T-helper 1 cell treated with Interleukin-12 subunit alpha and Interleukin-12 subunit beta and Interleukin-4 antibody, amounts not matched to agents 30 μg/mL and 1 μg/mL, for 36 hours (primary cell): Measurements from ENCODE around the gene ERCC5.

Experiments used
- H3K27ac Mint-ChIP-seq: one replicate; pipeline ENCODE4 v1.8.0; 2021; ENCODE audit warnings: mild to moderate bottlenecking, mixed read lengths
- H3K27me3 Mint-ChIP-seq: one replicate; pipeline ENCODE4 v1.8.0; 2021; ENCODE audit warnings: low read depth, mixed read lengths
- H3K36me3 Mint-ChIP-seq: one replicate; pipeline ENCODE4 v1.8.0; 2021; ENCODE audit warnings: low read depth, mixed read lengths
- H3K4me1 Mint-ChIP-seq: one replicate; pipeline ENCODE4 v1.8.0; 2021; ENCODE audit warnings: low read depth, mixed read lengths
- H3K4me3 Mint-ChIP-seq: one replicate; pipeline ENCODE4 v1.8.0; 2021; ENCODE audit warnings: mild to moderate bottlenecking, moderate library complexity, mixed read lengths
- H3K9me3 Mint-ChIP-seq: one replicate; pipeline ENCODE4 v1.8.0; 2021; ENCODE audit warnings: mixed read lengths

Gene ERCC5

GRCh38 chr13:102862624-102863210, 16.9 kb downstream of the ERCC5 start:
- Mint-ChIP-seq H3K4me1 (peaks cover 12% of the 10 kb centered on the region), H3K4me3 (no peak overlapping the region), H3K27ac (no peak overlapping the region), H3K27me3 (no peaks in the 10 kb centered on the region), H3K9me3 (no peaks in the 10 kb centered on the region), H3K36me3 (peaks cover 61% of the 10 kb centered on the region)

- no peaks in the 10 kb centered on the region for H3K9me3 Mint-ChIP-seq
- no peaks in the 10 kb centered on the region for H3K27me3 Mint-ChIP-seq
- H3K4me1 Mint-ChIP-seq = peaks cover 12% of the 10 kb centered on the region
- H3K27ac Mint-ChIP-seq = no peak overlapping the region
- peaks cover 55% of the 10 kb centered on the region for H3K36me3 Mint-ChIP-seq
- H3K4me3 Mint-ChIP-seq = no peak overlapping the region
These were observed 17.8 kb downstream of the ERCC5 start for GRCh38 chr13:102863590-102863989.

GRCh38 chr13:102868366-102868936, 22.6 kb downstream of the ERCC5 start:
- no peaks in the 10 kb centered on the region for H3K9me3 Mint-ChIP-seq

GRCh38 chr13:102869948-102870676, 24.3 kb downstream of the ERCC5 start:
- Mint-ChIP-seq H3K9me3 (no peaks in the 10 kb centered on the region), H3K27ac (peak overlapping the region; percentile 39), H3K27me3 (no peaks in the 10 kb centered on the region), H3K4me3 (no peak overlapping the region), H3K4me1 (peaks cover 16% of the 10 kb centered on the region), H3K36me3 (peaks cover 30% of the 10 kb centered on the region)

More at GRCh38 chr13:102868366-102868936, 22.6 kb downstream of the ERCC5 start:
- no peak overlapping the region for H3K4me3 Mint-ChIP-seq
- H3K27me3 Mint-ChIP-seq = no peaks in the 10 kb centered on the region
- peaks cover 34% of the 10 kb centered on the region for H3K36me3 Mint-ChIP-seq
- H3K27ac Mint-ChIP-seq = no peak overlapping the region
- peaks cover 18% of the 10 kb centered on the region for H3K4me1 Mint-ChIP-seq

GRCh38 chr13:102870677-102871415, 25.0 kb downstream of the ERCC5 start:
- H3K27ac Mint-ChIP-seq = peak overlapping the region; percentile 39
- H3K36me3 Mint-ChIP-seq = peaks cover 30% of the 10 kb centered on the region
- peaks cover 16% of the 10 kb centered on the region for H3K4me1 Mint-ChIP-seq
- no peaks in the 10 kb centered on the region for H3K27me3 Mint-ChIP-seq
- no peaks in the 10 kb centered on the region for H3K9me3 Mint-ChIP-seq
- H3K4me3 Mint-ChIP-seq = no peak overlapping the region

GRCh38 chr13:102872131-102872530, 26.3 kb downstream of the ERCC5 start:
- no peak overlapping the region for H3K4me3 Mint-ChIP-seq
- H3K27me3 Mint-ChIP-seq = no peaks in the 10 kb centered on the region
- H3K36me3 Mint-ChIP-seq = peaks cover 36% of the 10 kb centered on the region
- peaks cover 16% of the 10 kb centered on the region for H3K4me1 Mint-ChIP-seq
- H3K9me3 Mint-ChIP-seq = no peaks in the 10 kb centered on the region
- H3K27ac Mint-ChIP-seq = peak overlapping the region; percentile 16

- peaks cover 34% of the 10 kb centered on the region for H3K36me3 Mint-ChIP-seq
- H3K4me1 Mint-ChIP-seq = peaks cover 14% of the 10 kb centered on the region
- H3K27ac Mint-ChIP-seq = peak overlapping the region; percentile 16
- H3K9me3 Mint-ChIP-seq = no peaks in the 10 kb centered on the region
- H3K4me3 Mint-ChIP-seq = no peak overlapping the region
- H3K27me3 Mint-ChIP-seq = no peaks in the 10 kb centered on the region
These were observed 26.7 kb downstream of the ERCC5 start for GRCh38 chr13:102872531-102872930.

GRCh38 chr13:102873653-102874052, 27.8 kb downstream of the ERCC5 start:
- H3K27ac Mint-ChIP-seq = no peak overlapping the region
- H3K36me3 Mint-ChIP-seq = peaks cover 32% of the 10 kb centered on the region

GRCh38 chr13:102875256-102875655, 29.4 kb downstream of the ERCC5 start:
- peaks cover 12% of the 10 kb centered on the region for H3K4me1 Mint-ChIP-seq
- no peaks in the 10 kb centered on the region for H3K27me3 Mint-ChIP-seq
- H3K4me3 Mint-ChIP-seq = no peak overlapping the region
- H3K36me3 Mint-ChIP-seq = peaks cover 32% of the 10 kb centered on the region
- no peaks in the 10 kb centered on the region for H3K9me3 Mint-ChIP-seq
- no peak overlapping the region for H3K27ac Mint-ChIP-seq

More at GRCh38 chr13:102873653-102874052, 27.8 kb downstream of the ERCC5 start:
- Mint-ChIP-seq H3K9me3 (no peaks in the 10 kb centered on the region), H3K4me1 (peaks cover 12% of the 10 kb centered on the region), H3K4me3 (no peak overlapping the region), H3K27me3 (no peaks in the 10 kb centered on the region)

- H3K4me3 Mint-ChIP-seq = no peak overlapping the region
- no peaks in the 10 kb centered on the region for H3K9me3 Mint-ChIP-seq
- peaks cover 28% of the 10 kb centered on the region for H3K36me3 Mint-ChIP-seq
- H3K4me1 Mint-ChIP-seq = peaks cover 8% of the 10 kb centered on the region
- no peaks in the 10 kb centered on the region for H3K27me3 Mint-ChIP-seq
- no peak overlapping the region for H3K27ac Mint-ChIP-seq
These were observed 31.5 kb downstream of the ERCC5 start for GRCh38 chr13:102877303-102877702.

GRCh38 chr13:102878481-102878880, 32.6 kb downstream of the ERCC5 start:
- Mint-ChIP-seq H3K27me3 (no peaks in the 10 kb centered on the region), H3K4me1 (peaks cover 3% of the 10 kb centered on the region), H3K36me3 (peaks cover 29% of the 10 kb centered on the region), H3K9me3 (no peaks in the 10 kb centered on the region), H3K27ac (no peak overlapping the region), H3K4me3 (no peak overlapping the region)

- Mint-ChIP-seq H3K27me3 (no peaks in the 10 kb centered on the region), H3K27ac (no peak overlapping the region), H3K4me1 (peaks cover under 1% of the 10 kb centered on the region), H3K9me3 (no peaks in the 10 kb centered on the region), H3K36me3 (peaks cover 26% of the 10 kb centered on the region), H3K4me3 (no peak overlapping the region)
These were observed 34.1 kb downstream of the ERCC5 start for GRCh38 chr13:102879793-102880499.

GRCh38 chr13:102881819-102882686, 36.2 kb downstream of the ERCC5 start:
- H3K27me3 Mint-ChIP-seq = no peaks in the 10 kb centered on the region
- no peak overlapping the region for H3K4me3 Mint-ChIP-seq

More at GRCh38 chr13:102881819-102882686, 36.2 kb downstream of the ERCC5 start:
- peaks cover 8% of the 10 kb centered on the region for H3K36me3 Mint-ChIP-seq
- no peaks in the 10 kb centered on the region for H3K4me1 Mint-ChIP-seq
- H3K27ac Mint-ChIP-seq = no peak overlapping the region
- H3K9me3 Mint-ChIP-seq = no peaks in the 10 kb centered on the region
